PFSK-1 (cell line): ENCODE data around the gene KRTAP1-5.

Experiments used
- FOXP2 ChIP-seq: optimal IDR thresholded peaks from 2 replicates; pipeline ENCODE3; 2011; ENCODE audit warnings: borderline replicate concordance, control low read depth, inconsistent platforms; ENCODE audit not compliant: insufficient read depth; ENCODE audit errors: extremely low read length, extremely low read depth
- POLR2AphosphoS5 ChIP-seq: IDR thresholded peaks from 2 replicates; pipeline ENCODE4 v1.6.1; 2012; ENCODE audit warnings: low read depth, mild to moderate bottlenecking, control low read depth, low read length, moderate library complexity
- REST ChIP-seq, 2 experiments: IDR thresholded peaks; 2 replicates each; pipeline versions ENCODE4 v1.6.1 to v1.8.0; 2011 to 2012; ENCODE audit warnings: low read depth in 2 of 2, low read length in 2 of 2, control low read depth in 1 of 2, inconsistent platforms in 1 of 2, mild to moderate bottlenecking in 1 of 2, moderate library complexity in 1 of 2; ENCODE audit not compliant: insufficient read depth in 1 of 2
- SIN3A ChIP-seq: IDR thresholded peaks from 2 replicates; pipeline ENCODE4 v1.6.1; 2012; ENCODE audit warnings: mild to moderate bottlenecking, low read length, moderate library complexity, borderline replicate concordance; ENCODE audit not compliant: insufficient read depth
- TAF1 ChIP-seq: IDR thresholded peaks from 2 replicates; pipeline ENCODE4 v1.6.1; 2012; ENCODE audit warnings: low read length, control low read depth, borderline replicate concordance; ENCODE audit not compliant: insufficient read depth

The KRTAP1-5 gene

GRCh38 chr17:41069031-41069430 is 42.0 kb upstream of the KRTAP1-5 start:
- TF ChIP-seq REST (IDR thresholded peaks at IDR 0.05; ENCODE audit: insufficient read depth in 1 of 2, low read depth in 2 of 2, low read length in 2 of 2) (no peak), FOXP2 (no peak), TAF1 (no peak), SIN3A (no peak), POLR2AphosphoS5 (no peak)

GRCh38 chr17:41067281-41067680 is 40.3 kb upstream of the KRTAP1-5 start:
- TF ChIP-seq FOXP2 (no peak), REST (IDR thresholded peaks at IDR 0.05; ENCODE audit: insufficient read depth in 1 of 2, low read depth in 2 of 2, low read length in 2 of 2) (no peak)

- TF ChIP-seq FOXP2: no peak
- TF ChIP-seq POLR2AphosphoS5: no peak
- no peak for TF ChIP-seq SIN3A
- TF ChIP-seq TAF1: no peak
- no peak for TF ChIP-seq REST (IDR thresholded peaks at IDR 0.05; ENCODE audit: insufficient read depth in 1 of 2, low read depth in 2 of 2, low read length in 2 of 2)
Measured at GRCh38 chr17:41065829-41066624, 39.0 kb upstream of the KRTAP1-5 start, which contains the start of gene KRTAP2-4. Gene KRTAP2-4 (minus strand): TSS chr17:41065879. CDS start chr17:41065845, 34 bp downstream.

GRCh38 chr17:41064301-41064700 is 37.3 kb upstream of the KRTAP1-5 start:
- TF ChIP-seq TAF1 (no peak), SIN3A (no peak), REST (IDR thresholded peaks at IDR 0.05; ENCODE audit: insufficient read depth in 1 of 2, low read depth in 2 of 2, low read length in 2 of 2) (no peak), POLR2AphosphoS5 (no peak), FOXP2 (no peak)
